Measurements from ENCODE around the gene GLRX.
A peak's percentile ranks its signal among the peaks of the same experiment; 100 is the strongest.
"Not testable (repeated sequence)": the region's sequence is repeated elsewhere in the genome, so short reads cannot be mapped to it uniquely, and the experiment has no call there.

Gene GLRX

GRCh38 chr5:95838001-95838520 is 15.5 kb upstream of the GLRX start:
- H3K36me3 ChIP-seq, result no peaks in the 10 kb centered on the region
- no peak for TF ChIP-seq CTCF (IDR thresholded peaks at IDR 0.05)
- peaks cover 97 to 100% of the 10 kb centered on the region in 2 experiments for H3K4me1 ChIP-seq (ENCODE audit: control insufficient read depth in 1 of 2, insufficient read depth in 1 of 2, low read depth in 1 of 2, low read length in 1 of 2)
- H3K27ac ChIP-seq, result peak overlapping the region; percentile 99
- H3K9me3 ChIP-seq, result no peaks in the 10 kb centered on the region
- no peak overlapping the region for H3K4me3 ChIP-seq (ENCODE audit: low read depth in 1 of 2, low read length in 1 of 2)
- H3K27me3 ChIP-seq, result no peaks in the 10 kb centered on the region

- Histone ChIP-seq H3K27ac (peak overlapping the region; percentile 99), H3K36me3 (no peaks in the 10 kb centered on the region), H3K4me3 (ENCODE audit: low read depth in 1 of 2, low read length in 1 of 2) (no peak overlapping the region), H3K9me3 (no peaks in the 10 kb centered on the region), H3K4me1 (ENCODE audit: control insufficient read depth in 1 of 2, insufficient read depth in 1 of 2, low read depth in 1 of 2, low read length in 1 of 2) (peaks cover 97 to 100% of the 10 kb centered on the region in 2 experiments), H3K27me3 (no peaks in the 10 kb centered on the region)
- TF ChIP-seq CTCF (IDR thresholded peaks at IDR 0.05), result no peak
Measured at GRCh38 chr5:95837492-95837891, 15.0 kb upstream of the GLRX start.

- not testable (repeated sequence) for H3K27me3 ChIP-seq, H3K9me3 ChIP-seq, H3K36me3 ChIP-seq
- Histone ChIP-seq H3K27ac (peak overlapping the region; percentile 99), H3K4me3 (ENCODE audit: low read depth in 1 of 2, low read length in 1 of 2) (peak overlapping the region in 1 of 2 experiments; percentile 76), H3K4me1 (ENCODE audit: control insufficient read depth in 1 of 2, insufficient read depth in 1 of 2, low read depth in 1 of 2, low read length in 1 of 2) (peaks cover 97 to 100% of the 10 kb centered on the region in 2 experiments)
Measured at GRCh38 chr5:95836971-95837370, 14.4 kb upstream of the GLRX start.

- Histone ChIP-seq H3K27ac (peak overlapping the region; percentile 99), H3K36me3 (no peaks in the 10 kb centered on the region), H3K9me3 (no peaks in the 10 kb centered on the region), H3K27me3 (no peaks in the 10 kb centered on the region), H3K4me1 (ENCODE audit: control insufficient read depth in 1 of 2, insufficient read depth in 1 of 2, low read depth in 1 of 2, low read length in 1 of 2) (peaks cover 97 to 100% of the 10 kb centered on the region in 2 experiments), H3K4me3 (ENCODE audit: low read depth in 1 of 2, low read length in 1 of 2) (peak overlapping the region; percentile 76 to 78)
- no peak for TF ChIP-seq CTCF (IDR thresholded peaks at IDR 0.05)
Measured at GRCh38 chr5:95836544-95836943, 14.0 kb upstream of the GLRX start.

- H3K9me3 ChIP-seq, result no peaks in the 10 kb centered on the region
- H3K36me3 ChIP-seq, result no peaks in the 10 kb centered on the region
- H3K4me3 ChIP-seq (ENCODE audit: low read depth in 1 of 2, low read length in 1 of 2), result peak overlapping the region; percentile 76 to 78
- no peak for TF ChIP-seq CTCF (IDR thresholded peaks at IDR 0.05)
- H3K4me1 ChIP-seq (ENCODE audit: control insufficient read depth in 1 of 2, insufficient read depth in 1 of 2, low read depth in 1 of 2, low read length in 1 of 2), result peaks cover 90 to 98% of the 10 kb centered on the region in 2 experiments
- no peaks in the 10 kb centered on the region for H3K27me3 ChIP-seq
- peak overlapping the region; percentile 99 for H3K27ac ChIP-seq
Measured at GRCh38 chr5:95835682-95836385, 13.3 kb upstream of the GLRX start.

GRCh38 chr5:95832664-95833063 is 10.1 kb upstream of the GLRX start:
- TF ChIP-seq CTCF (IDR thresholded peaks at IDR 0.05), result no peak
- Histone ChIP-seq H3K36me3 (no peaks in the 10 kb centered on the region), H3K27ac (peak overlapping the region; percentile 99), H3K4me3 (ENCODE audit: low read depth in 1 of 2, low read length in 1 of 2) (peak overlapping the region; percentile 37 to 76), H3K4me1 (ENCODE audit: control insufficient read depth in 1 of 2, insufficient read depth in 1 of 2, low read depth in 1 of 2, low read length in 1 of 2) (peaks cover 72 to 81% of the 10 kb centered on the region in 2 experiments), H3K9me3 (no peaks in the 10 kb centered on the region), H3K27me3 (no peaks in the 10 kb centered on the region)
